SK-N-MC (cell line): ENCODE data around the gene HSD17B12.

Source experiments
- DNase-seq: peaks from one replicate; pipeline ENCODE4 v3.0.0-alpha.2; 2011; ENCODE audit warnings: low read depth, low spot score
- H3K27ac ChIP-seq: fragments of 200-600 bp; sonication (generic); 2 replicates; pipeline ENCODE4 v1.5.1; 2016; ENCODE audit warnings: mixed run types
- H3K36me3 ChIP-seq: fragments of 200-600 bp; sonication (generic); 2 replicates; pipeline ENCODE4 v1.6.1; 2017; ENCODE audit warnings: antibody characterized with exemption, low read length, mixed read lengths; ENCODE audit not compliant: insufficient read depth
- H3K4me3 ChIP-seq: fragments of 200-600 bp; sonication (generic); 2 replicates; pipeline ENCODE4 v1.5.1; 2016
- H3K9ac ChIP-seq: fragments of 200-600 bp; sonication (generic); 2 replicates; pipeline ENCODE4 v1.8.0; 2017; ENCODE audit warnings: mixed run types, mixed read lengths; ENCODE audit not compliant: insufficient read length
- H3K9me3 ChIP-seq: fragments of 200-600 bp; sonication (generic); 2 replicates; pipeline ENCODE4 v1.6.1; 2017; ENCODE audit warnings: low read depth, mild to moderate bottlenecking, antibody characterized with exemption, low read length, moderate library complexity, mixed read lengths
- EZH2 ChIP-seq: fragments of 200-600 bp; sonication (generic); IDR thresholded peaks from one replicate; pipeline ENCODE4 v1.6.1; 2017; ENCODE audit warnings: antibody characterized with exemption
- FOXP2 ChIP-seq: optimal IDR thresholded peaks from 2 replicates; pipeline ENCODE3; 2011; ENCODE audit warnings: mild to moderate bottlenecking, moderate library complexity; ENCODE audit not compliant: insufficient read depth; ENCODE audit errors: extremely low read length, control extremely low read depth
- POLR2AphosphoS5 ChIP-seq: IDR thresholded peaks from 2 replicates; pipeline ENCODE4 v1.6.1; 2012; ENCODE audit warnings: mild to moderate bottlenecking, low read depth, low read length, borderline replicate concordance

The HSD17B12 gene

DNA sequence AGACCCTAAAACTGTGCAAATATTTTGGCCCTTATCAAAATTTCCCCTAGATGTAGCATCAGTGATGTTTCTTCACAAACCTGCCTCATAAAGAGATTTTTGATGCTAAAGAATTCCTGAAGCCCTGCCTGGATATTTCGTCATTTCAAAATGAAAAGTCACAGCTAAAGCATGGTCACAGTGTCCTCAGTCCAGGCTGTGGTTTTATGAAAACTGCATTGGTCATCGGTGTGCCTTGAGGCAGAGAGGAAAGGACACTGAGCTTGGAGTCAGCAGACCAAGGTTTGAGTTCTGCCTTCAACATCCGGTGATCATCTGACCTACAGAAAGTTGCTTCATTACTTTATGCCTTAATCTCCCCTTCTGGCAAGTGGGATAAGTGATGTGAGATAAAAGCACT lies 165.3 kb downstream of the HSD17B12 start:
- DNase-seq = no peak
- Histone ChIP-seq H3K9me3 (no peaks in the 10 kb centered on the region), H3K9ac (no peak overlapping the region), H3K36me3 (peaks cover 6% of the 10 kb centered on the region; the same call in 1 of the 2 replicates), H3K4me3 (no peak overlapping the region), H3K27ac (no peak overlapping the region)
- no peak for TF ChIP-seq POLR2AphosphoS5
- no peak for TF ChIP-seq FOXP2
- TF ChIP-seq EZH2 = no peak

GRCh38 chr11:43852057-43852636 lies 171.6 kb downstream of the HSD17B12 start:
- peaks cover 28% of the 10 kb centered on the region for H3K36me3 ChIP-seq
- H3K27ac ChIP-seq = no peak overlapping the region
- DNase-seq = peak; percentile 30
- TF ChIP-seq FOXP2 = no peak
- TF ChIP-seq POLR2AphosphoS5 = no peak
- TF ChIP-seq EZH2 = no peak
- H3K4me3 ChIP-seq = no peak overlapping the region
- no peaks in the 10 kb centered on the region for H3K9me3 ChIP-seq
- H3K9ac ChIP-seq = no peak overlapping the region

GRCh38 chr11:43853781-43854180 lies 173.2 kb downstream of the HSD17B12 start:
- H3K4me3 ChIP-seq = no peak overlapping the region
- H3K27ac ChIP-seq = no peak overlapping the region
- no peaks in the 10 kb centered on the region for H3K9me3 ChIP-seq
- H3K36me3 ChIP-seq = peaks cover 28% of the 10 kb centered on the region
- no peak for TF ChIP-seq FOXP2
- TF ChIP-seq POLR2AphosphoS5 = no peak
- no peak for TF ChIP-seq EZH2
- H3K9ac ChIP-seq = no peak overlapping the region
- DNase-seq = no peak

DNA sequence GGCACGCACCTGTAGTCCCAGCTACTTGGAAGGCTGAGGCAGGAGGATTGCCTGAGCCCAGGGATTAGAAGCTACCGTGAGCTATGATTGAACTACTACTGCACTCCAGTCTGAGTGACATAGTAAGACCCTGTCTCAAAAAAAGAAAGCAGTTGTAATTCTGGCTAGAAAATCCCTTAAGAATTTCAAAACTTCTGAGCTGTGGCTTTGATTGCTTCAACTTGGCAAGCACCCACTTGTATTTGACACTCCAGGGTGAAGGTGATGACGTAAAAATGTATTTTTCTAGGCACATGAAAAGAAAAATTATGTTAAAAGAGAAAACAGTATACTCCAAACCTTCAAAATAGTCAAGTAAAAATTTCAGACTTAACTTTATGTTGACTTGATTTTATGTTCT lies 176.5 kb downstream of the HSD17B12 start:
- no peak overlapping the region for H3K9ac ChIP-seq
- H3K9me3 ChIP-seq = no peaks in the 10 kb centered on the region
- TF ChIP-seq EZH2 = no peak
- no peak for TF ChIP-seq FOXP2
- TF ChIP-seq POLR2AphosphoS5 = no peak
- H3K4me3 ChIP-seq = no peak overlapping the region
- H3K36me3 ChIP-seq = peaks cover 28% of the 10 kb centered on the region
- DNase-seq = no peak
- no peak overlapping the region for H3K27ac ChIP-seq

GRCh38 chr11:43861141-43861540 lies 180.6 kb downstream of the HSD17B12 start:
- no peak for TF ChIP-seq EZH2
- TF ChIP-seq FOXP2 = no peak
- TF ChIP-seq POLR2AphosphoS5 = no peak
- Histone ChIP-seq H3K9ac (no peak overlapping the region), H3K4me3 (no peak overlapping the region), H3K9me3 (no peaks in the 10 kb centered on the region), H3K36me3 (no peaks in the 10 kb centered on the region), H3K27ac (no peak overlapping the region)
- DNase-seq = no peak

DNA sequence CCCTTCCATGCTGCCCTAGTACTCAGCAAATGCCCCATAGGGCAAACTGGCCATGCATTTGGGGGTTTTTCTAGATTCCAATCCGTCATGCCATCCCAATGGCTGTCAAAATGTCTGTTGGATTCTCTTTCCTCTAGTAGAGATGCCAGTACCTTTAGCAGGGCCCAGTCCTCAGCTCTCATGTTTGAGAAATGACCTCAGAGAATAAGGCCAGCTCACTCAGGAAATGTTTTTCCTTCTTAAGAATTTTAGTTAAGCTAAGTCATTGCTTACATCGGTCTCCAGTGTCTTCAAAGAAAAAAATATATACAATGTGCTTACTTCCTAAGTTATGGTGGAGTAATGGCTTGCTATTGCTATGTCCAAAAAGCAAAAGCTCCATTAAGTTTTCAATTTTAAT lies 186.0 kb downstream of the HSD17B12 start:
- TF ChIP-seq POLR2AphosphoS5 (no peak), EZH2 (no peak), FOXP2 (no peak)
- Histone ChIP-seq H3K9ac (no peak overlapping the region), H3K9me3 (no peaks in the 10 kb centered on the region), H3K36me3 (no peaks in the 10 kb centered on the region), H3K4me3 (no peak overlapping the region), H3K27ac (no peak overlapping the region)
- no peak for DNase-seq

DNA sequence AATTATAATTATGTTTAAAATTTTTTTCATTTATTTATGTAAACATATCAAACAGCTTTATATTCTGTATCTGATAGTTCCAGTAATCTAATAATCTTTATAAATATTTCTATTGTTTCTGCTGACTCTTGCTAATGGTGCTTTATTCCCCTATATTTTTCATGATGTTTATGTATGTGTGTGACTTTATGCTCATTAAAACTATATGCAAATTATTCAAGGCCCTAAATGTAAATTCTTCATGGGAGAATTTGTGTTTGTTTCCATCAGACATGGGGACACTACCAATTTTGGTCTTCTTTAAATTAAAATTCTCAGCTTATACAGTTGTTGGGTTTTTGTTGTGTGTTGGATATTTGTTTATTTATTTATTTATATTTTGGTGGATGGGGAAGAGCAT lies 186.4 kb downstream of the HSD17B12 start:
- Histone ChIP-seq H3K9ac (no peak overlapping the region), H3K27ac (no peak overlapping the region), H3K36me3 (no peaks in the 10 kb centered on the region), H3K9me3 (no peaks in the 10 kb centered on the region), H3K4me3 (no peak overlapping the region)
- no peak for TF ChIP-seq POLR2AphosphoS5
- TF ChIP-seq FOXP2 = no peak
- TF ChIP-seq EZH2 = no peak
- DNase-seq = no peak

DNA sequence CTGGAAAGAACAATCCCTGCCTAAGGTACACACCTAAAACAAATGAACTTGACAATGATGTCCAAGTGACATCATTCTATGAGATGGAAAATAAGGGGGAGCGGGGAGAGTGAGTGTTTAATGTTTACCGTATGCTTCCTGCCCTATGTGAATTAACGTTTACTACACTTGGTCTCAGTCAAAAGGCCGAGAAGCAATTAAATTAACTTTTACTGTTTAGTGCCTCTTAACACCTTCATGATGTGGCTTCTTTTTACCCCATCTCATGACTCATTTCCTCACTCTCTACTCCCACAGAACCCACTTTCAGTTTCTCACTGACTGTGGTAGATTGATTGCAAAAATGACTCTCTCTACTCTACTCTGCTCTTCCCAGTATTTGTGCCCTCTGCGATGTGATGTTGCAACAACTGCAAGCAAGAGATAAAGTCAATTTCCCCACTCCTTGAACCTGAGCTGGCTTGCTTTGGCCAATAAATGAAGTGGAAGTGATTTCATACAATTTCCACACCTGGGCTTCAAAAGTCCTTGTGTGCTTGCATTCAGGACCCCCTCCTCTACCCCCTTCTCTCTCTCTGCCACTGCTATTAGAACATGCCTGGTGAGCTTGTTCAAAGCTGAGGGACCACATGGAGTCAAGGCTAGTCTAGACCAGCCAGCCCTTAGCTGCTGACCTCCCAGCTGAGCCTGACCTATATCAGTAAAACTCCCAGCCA lies 188.5 kb downstream of the HSD17B12 start:
- H3K9ac ChIP-seq = no peak overlapping the region
- H3K4me3 ChIP-seq = no peak overlapping the region
- no peaks in the 10 kb centered on the region for H3K9me3 ChIP-seq
- DNase-seq = no peak
- no peak overlapping the region for H3K27ac ChIP-seq
- H3K36me3 ChIP-seq = no peaks in the 10 kb centered on the region
- TF ChIP-seq EZH2 (no peak), FOXP2 (no peak), POLR2AphosphoS5 (no peak)

DNA sequence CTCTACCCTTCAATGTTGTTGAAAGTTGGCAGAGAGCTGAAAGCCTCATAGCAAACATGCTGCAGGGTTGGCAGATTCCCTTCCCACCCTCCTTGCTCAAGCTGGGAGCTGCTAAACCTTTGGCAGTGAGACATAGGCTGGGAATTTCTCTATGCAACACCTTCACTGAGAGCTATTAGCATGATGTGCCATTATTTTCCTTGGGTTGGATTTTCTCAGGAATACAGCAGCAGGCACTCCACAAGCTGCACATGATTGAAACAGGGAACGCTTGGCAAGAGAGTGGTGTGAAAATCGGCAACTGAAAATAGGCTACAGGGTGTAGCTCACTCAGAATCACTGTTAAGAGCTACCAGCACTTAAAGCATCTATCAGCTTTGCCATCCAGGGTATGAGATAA lies 190.5 kb downstream of the HSD17B12 start:
- DNase-seq = no peak
- Histone ChIP-seq H3K27ac (no peak overlapping the region), H3K4me3 (no peak overlapping the region), H3K9ac (no peak overlapping the region), H3K9me3 (no peaks in the 10 kb centered on the region), H3K36me3 (no peaks in the 10 kb centered on the region)
- no peak for TF ChIP-seq FOXP2
- no peak for TF ChIP-seq EZH2
- TF ChIP-seq POLR2AphosphoS5 = no peak
